Heart left ventricle (tissue), 13 donors: Measurements from ENCODE around the gene ZDHHC1.

Source experiments
- POLR2A ChIP-seq, 2 donors: fragments of 450-650 bp; IDR thresholded peaks; one replicate each; pipeline ENCODE4 v1.6.1; 2017; ENCODE audit warnings: antibody characterized with exemption in 2 of 2, mild to moderate bottlenecking in 2 of 2, moderate library complexity in 2 of 2
- TF ChIP-seq, protein P1 (sequence below), 12 donors: fragments of 200-600 bp; sonication (generic) in 4 of 12; IDR thresholded peaks; one replicate each; pipeline versions ENCODE4 v1.5.0 to v1.8.0; 2018 to 2022; ENCODE audit warnings: antibody characterized with exemption in 12 of 12, mild to moderate bottlenecking in 5 of 12
- donor health status: ischemic (EF 13 %, LVEDD 7.1; RV severe dilation, severe dysfunction).
- donor health status: DM: no; HTN: yes; CAD: no.
- donor health status: DM: no; HTN: no; CAD: no.
- donor health status: ischemic (EF 25% LVEDD 6.9; RV normal size, moderate dysfunction).
- donor health status: ischemic (EF 25% LVEDD 5.7; RV mildly dilated, moderate dysfunction).
- donor health status: ischemic (EF 35%, LVEDD 5.7; RV mildly dilated, moderate dysfunction).
- donor health status: nonischemic (EF 11% LVEDD 7.7; RV severe dilation, severe dysfunction).
- donor health status: DM: yes; HTN: yes; CAD: no.
- donor health status: PGD.
- donor health status: ischemic (EF 29% LVEDD 5.4; RV normal size, mild dysfunction).
- donor health status: nonischemic (EF 23%, LVEDD 6.1; RV moderate dilation, normal function).

DNA sequence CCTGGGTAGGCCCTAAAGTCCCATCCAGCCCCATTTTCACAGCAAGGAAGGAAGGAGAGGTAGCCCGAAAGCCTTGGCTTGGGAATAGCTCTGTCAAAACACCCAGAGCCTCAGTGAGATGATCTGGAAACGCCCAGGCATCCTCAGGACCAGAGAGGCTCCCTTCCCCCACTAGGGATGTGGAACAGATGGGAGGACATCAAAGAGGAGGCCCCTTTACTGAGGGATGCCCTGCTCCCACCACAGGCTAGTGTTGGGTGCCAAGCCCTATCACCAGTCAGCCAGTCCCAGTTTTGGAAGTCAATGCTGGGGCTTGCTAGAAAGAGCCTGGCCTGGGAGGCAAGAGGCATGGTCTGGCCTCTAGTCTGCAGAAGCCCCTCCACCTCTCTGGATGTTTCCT, 27.7 kb downstream of the ZDHHC1 start:
- TF ChIP-seq, protein P1, sequence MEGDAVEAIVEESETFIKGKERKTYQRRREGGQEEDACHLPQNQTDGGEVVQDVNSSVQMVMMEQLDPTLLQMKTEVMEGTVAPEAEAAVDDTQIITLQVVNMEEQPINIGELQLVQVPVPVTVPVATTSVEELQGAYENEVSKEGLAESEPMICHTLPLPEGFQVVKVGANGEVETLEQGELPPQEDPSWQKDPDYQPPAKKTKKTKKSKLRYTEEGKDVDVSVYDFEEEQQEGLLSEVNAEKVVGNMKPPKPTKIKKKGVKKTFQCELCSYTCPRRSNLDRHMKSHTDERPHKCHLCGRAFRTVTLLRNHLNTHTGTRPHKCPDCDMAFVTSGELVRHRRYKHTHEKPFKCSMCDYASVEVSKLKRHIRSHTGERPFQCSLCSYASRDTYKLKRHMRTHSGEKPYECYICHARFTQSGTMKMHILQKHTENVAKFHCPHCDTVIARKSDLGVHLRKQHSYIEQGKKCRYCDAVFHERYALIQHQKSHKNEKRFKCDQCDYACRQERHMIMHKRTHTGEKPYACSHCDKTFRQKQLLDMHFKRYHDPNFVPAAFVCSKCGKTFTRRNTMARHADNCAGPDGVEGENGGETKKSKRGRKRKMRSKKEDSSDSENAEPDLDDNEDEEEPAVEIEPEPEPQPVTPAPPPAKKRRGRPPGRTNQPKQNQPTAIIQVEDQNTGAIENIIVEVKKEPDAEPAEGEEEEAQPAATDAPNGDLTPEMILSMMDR (IDR thresholded peaks at IDR 0.05), result no peak
- TF ChIP-seq POLR2A (IDR thresholded peaks at IDR 0.05), result no peak
